PC-9 (cell line): ENCODE measurements around the gene BOLA2B. TPM values are rescaled to one million over a fixed set of nuclear protein-coding genes. Genes with fewer than 3 reads are reported as not detected.
"Not testable (repeated sequence)": the region's sequence is repeated elsewhere in the genome, so short reads cannot be mapped to it uniquely, and the experiment has no call there.

Experiments used
- BruUV-seq: library from RNA; stranded (reverse); fragments of 400-500 nt; replicated peaks from 2 replicates; lab custom pipeline; 2021; lab: Mats Ljungman, UMichigan
- CTCF ChIA-PET: fragments of 300-600 bp; sonication (Branson Sonifier 250); formaldehyde crosslinking; loops from one replicate; lab custom pipeline; 2022; ENCODE audit warnings: antibody characterized with exemption; lab: Charles Lee
- POLR2A ChIA-PET: fragments of 300-600 bp; sonication (Branson Sonifier 250); formaldehyde crosslinking; loops from one replicate; lab custom pipeline; 2022; ENCODE audit warnings: antibody characterized with exemption; ENCODE audit not compliant: unreplicated experiment; lab: Charles Lee
- DNase-seq, 2 experiments: peaks; one replicate each; pipeline versions ENCODE4 v3.0.0 to v3.0.0-alpha.2; 2015 to 2022; ENCODE audit warnings: mixed read lengths in 1 of 2
- H2AFZ ChIP-seq: fragments of 200-600 bp; sonication (generic); 2 replicates; pipeline ENCODE4 v1.8.1; 2017; ENCODE audit warnings: antibody characterized with exemption
- H3F3A ChIP-seq: fragments of 200-600 bp; sonication (generic); 2 replicates; pipeline ENCODE4 v1.8.1; 2017; ENCODE audit warnings: antibody characterized with exemption, mild to moderate bottlenecking, low read depth; ENCODE audit not compliant: insufficient read depth
- H3K27ac ChIP-seq: fragments of 200-600 bp; sonication (generic); 2 replicates; pipeline ENCODE4 v1.6.1; 2016; ENCODE audit warnings: mixed run types
- H3K27me3 ChIP-seq: fragments of 200-600 bp; sonication (generic); 2 replicates; pipeline ENCODE4 v1.6.1; 2016; ENCODE audit warnings: low read depth, mixed run types; ENCODE audit not compliant: insufficient read depth
- H3K36me3 ChIP-seq: fragments of 200-600 bp; sonication (generic); 2 replicates; pipeline ENCODE4 v1.6.1; 2016; ENCODE audit warnings: low read depth, mixed run types
- H3K4me1 ChIP-seq: fragments of 200-600 bp; sonication (generic); replicated peaks from 2 replicates; pipeline ENCODE4 v1.6.1; 2016; ENCODE audit warnings: mixed run types; ENCODE audit not compliant: insufficient read depth
- H3K4me2 ChIP-seq: fragments of 200-600 bp; sonication (generic); 2 replicates; pipeline ENCODE4 v1.6.1; 2017; ENCODE audit warnings: mixed run types
- H3K4me3 ChIP-seq: fragments of 200-600 bp; sonication (generic); 2 replicates; pipeline ENCODE4 v1.6.1; 2016; ENCODE audit warnings: mixed run types
- H3K79me2 ChIP-seq: fragments of 200-600 bp; sonication (generic); 2 replicates; pipeline ENCODE4 v1.6.1; 2017; ENCODE audit warnings: low read depth, mixed run types
- H3K9me2 ChIP-seq: fragments of 200-600 bp; sonication (generic); 2 replicates; pipeline ENCODE4 v1.8.1; 2017; ENCODE audit warnings: mild to moderate bottlenecking; ENCODE audit not compliant: insufficient read depth
- H3K9me3 ChIP-seq: fragments of 200-600 bp; sonication (generic); 2 replicates; pipeline ENCODE4 v1.8.1; 2016; ENCODE audit warnings: low read depth; ENCODE audit not compliant: insufficient read depth
- H4K20me1 ChIP-seq: fragments of 200-600 bp; sonication (generic); 2 replicates; pipeline ENCODE4 v1.8.1; 2017; ENCODE audit not compliant: insufficient read depth
- EZH2 ChIP-seq: fragments of 200-600 bp; sonication (generic); IDR thresholded peaks from 2 replicates; pipeline ENCODE4 v1.8.0; 2017; ENCODE audit warnings: antibody characterized with exemption, low read depth
- intact Hi-C: fragments of 100-400 bp; cut with micrococcal nuclease; formaldehyde crosslinking; loops from one replicate; pipeline ENCODE4 v1.10.0; 2022; ENCODE audit not compliant: unreplicated experiment
- total RNA-seq: library from RNA; stranded (reverse); gene quantifications from 2 replicates; pipeline ENCODE4 v1.2.3, GENCODE V29; 2021
- TF ChIP-seq, protein P1 (sequence below): fragments of 200-600 bp; sonication (generic); conservative IDR thresholded peaks from 2 replicates; pipeline ENCODE4 v1.6.1; 2017; ENCODE audit warnings: mixed run types, antibody characterized with exemption, mild to moderate bottlenecking, moderate library complexity

The BOLA2B gene
- total RNA-seq, 1 experiment from 2014 or later, result 258 TPM

DNA sequence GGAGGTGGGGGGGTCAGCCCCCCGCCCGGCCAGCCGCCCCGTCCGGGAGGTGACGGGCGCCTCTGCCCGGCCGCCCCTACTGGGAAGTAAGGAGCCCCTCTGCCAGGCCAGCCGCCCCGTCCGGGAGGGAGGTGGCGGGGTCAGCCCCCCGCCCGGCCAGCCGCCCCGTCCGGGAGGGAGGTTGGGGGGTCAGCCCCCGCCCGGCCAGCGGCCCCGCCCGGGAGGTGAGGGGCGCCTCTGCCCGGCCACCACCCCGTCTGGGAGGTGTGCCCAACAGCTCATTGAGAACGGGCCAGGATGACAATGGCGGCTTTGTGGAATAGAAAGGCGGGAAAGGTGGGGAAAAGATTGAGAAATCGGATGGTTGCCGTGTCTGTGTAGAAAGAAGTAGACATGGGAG is 23.3 kb downstream of the BOLA2B start:
- H3K4me3 ChIP-seq, DNase-seq, intact Hi-C loops, H2AFZ ChIP-seq, H3K9me3 ChIP-seq, POLR2A ChIA-PET, BruUV-seq, H3K4me2 ChIP-seq, H3K36me3 ChIP-seq, H3K9me2 ChIP-seq, H3K27me3 ChIP-seq, H3K79me2 ChIP-seq, H4K20me1 ChIP-seq, H3K27ac ChIP-seq, H3K4me1 ChIP-seq, CTCF ChIA-PET: not testable (repeated sequence)
- peaks cover 19% of the 10 kb centered on the region; the same call in 1 of the 2 replicates for H3F3A ChIP-seq

DNA sequence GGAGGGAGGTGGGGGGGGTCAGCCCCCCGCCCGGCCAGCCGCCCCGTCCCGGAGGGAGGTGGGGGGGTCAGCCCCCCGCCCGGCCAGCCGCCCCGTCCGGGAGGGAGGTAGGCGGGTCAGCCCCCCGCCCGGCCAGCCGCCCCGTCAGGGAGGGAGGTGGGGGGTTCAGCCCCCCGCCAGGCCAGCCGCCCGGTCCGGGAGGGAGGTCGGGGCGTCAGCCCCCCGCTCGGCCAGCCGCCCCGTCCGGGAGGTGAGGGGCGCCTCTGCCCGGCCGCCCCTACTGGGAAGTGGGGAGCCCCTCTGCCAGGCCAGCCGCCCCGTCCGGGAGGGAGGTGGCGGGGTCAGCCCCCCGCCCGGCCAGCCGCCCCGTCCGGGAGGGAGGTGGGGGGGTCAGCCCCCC is 24.1 kb downstream of the BOLA2B start:
- H3K27me3 ChIP-seq, BruUV-seq, H3K4me2 ChIP-seq, H3K79me2 ChIP-seq, H3K27ac ChIP-seq, H3K9me2 ChIP-seq, H3K9me3 ChIP-seq, H2AFZ ChIP-seq, POLR2A ChIA-PET, H3K4me1 ChIP-seq, intact Hi-C loops, DNase-seq, CTCF ChIA-PET, H3K4me3 ChIP-seq, H4K20me1 ChIP-seq, H3K36me3 ChIP-seq: not testable (repeated sequence)
- H3F3A ChIP-seq, result peaks cover 23% of the 10 kb centered on the region; the same call in 1 of the 2 replicates

DNA sequence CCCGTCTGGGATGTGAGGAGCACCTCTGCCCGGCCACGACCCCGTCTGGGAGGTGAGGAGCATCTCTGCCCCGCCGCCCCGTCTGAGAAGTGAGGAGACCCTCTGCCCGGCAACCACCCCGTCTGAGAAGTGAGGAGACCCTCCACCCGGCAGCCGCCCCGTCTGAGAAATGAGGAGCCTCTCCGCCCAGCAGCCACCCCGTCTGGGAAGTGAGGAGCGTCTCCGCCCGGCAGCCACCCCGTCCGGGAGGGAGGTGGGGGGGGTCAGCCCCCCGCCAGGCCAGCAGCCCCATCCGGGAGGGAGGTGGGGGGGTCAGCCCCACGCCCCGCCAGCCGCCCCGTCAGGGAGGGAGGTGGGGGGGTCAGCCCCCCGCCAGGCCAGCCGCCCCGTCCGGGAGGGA is 24.7 kb downstream of the BOLA2B start:
- not testable (repeated sequence) for H3K4me3 ChIP-seq

DNA sequence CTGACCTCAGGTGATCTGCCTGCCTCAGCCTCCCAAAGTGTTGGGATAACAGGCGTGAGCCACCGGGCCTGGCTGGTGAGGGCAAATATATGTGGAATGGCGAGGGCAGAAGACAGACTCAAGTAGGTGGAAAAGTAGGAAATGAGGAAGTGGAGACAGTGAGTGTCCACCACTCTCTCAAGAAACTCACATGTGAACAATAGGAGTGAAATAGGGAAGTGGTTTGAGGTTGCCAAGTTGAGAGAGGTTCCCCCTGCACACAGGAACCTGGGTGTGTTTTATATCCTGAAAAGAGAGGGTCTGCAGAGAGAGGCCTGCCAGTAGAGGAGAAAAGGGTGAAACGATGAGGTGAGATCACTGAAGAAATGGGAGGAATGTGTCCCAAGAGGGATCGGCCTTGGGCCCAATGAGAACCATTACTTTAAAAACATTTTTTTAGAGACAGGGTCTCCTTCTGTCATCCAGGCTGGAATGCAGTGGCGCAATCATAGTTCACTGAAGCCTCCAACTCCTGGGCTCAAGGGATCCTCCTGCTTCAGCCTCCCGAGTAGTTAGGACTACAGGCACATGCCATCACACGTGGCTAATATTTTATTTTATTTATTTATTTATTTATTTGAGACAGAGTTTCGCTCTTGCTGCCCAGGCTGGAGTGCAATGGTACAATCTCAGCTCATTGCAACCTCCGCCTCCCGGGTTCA is 27.1 kb downstream of the BOLA2B start:
- Histone ChIP-seq H3K4me2 (no peak overlapping the region), H2AFZ (no peak overlapping the region), H3K9me3 (no peaks in the 10 kb centered on the region), H3F3A (peaks cover 19% of the 10 kb centered on the region; the same call in 1 of the 2 replicates), H3K36me3 (no peaks in the 10 kb centered on the region), H3K27me3 (no peaks in the 10 kb centered on the region), H3K79me2 (no peaks in the 10 kb centered on the region), H4K20me1 (no peaks in the 10 kb centered on the region), H3K27ac (no peak overlapping the region), H3K9me2 (no peaks in the 10 kb centered on the region), H3K4me3 (no peak overlapping the region), H3K4me1 (no peaks in the 10 kb centered on the region)
- no TSS peak for BruUV-seq
- intact Hi-C loops, result no loop called here
- no peak for TF ChIP-seq EZH2
- TF ChIP-seq, protein P1, sequence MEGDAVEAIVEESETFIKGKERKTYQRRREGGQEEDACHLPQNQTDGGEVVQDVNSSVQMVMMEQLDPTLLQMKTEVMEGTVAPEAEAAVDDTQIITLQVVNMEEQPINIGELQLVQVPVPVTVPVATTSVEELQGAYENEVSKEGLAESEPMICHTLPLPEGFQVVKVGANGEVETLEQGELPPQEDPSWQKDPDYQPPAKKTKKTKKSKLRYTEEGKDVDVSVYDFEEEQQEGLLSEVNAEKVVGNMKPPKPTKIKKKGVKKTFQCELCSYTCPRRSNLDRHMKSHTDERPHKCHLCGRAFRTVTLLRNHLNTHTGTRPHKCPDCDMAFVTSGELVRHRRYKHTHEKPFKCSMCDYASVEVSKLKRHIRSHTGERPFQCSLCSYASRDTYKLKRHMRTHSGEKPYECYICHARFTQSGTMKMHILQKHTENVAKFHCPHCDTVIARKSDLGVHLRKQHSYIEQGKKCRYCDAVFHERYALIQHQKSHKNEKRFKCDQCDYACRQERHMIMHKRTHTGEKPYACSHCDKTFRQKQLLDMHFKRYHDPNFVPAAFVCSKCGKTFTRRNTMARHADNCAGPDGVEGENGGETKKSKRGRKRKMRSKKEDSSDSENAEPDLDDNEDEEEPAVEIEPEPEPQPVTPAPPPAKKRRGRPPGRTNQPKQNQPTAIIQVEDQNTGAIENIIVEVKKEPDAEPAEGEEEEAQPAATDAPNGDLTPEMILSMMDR, result no peak
- no peak for DNase-seq
- CTCF ChIA-PET, result no interaction called here
- POLR2A ChIA-PET, result no interaction called here

More for the DNA sequence above, 24.7 kb downstream of the BOLA2B start:
- CTCF ChIA-PET, H3K9me3 ChIP-seq, POLR2A ChIA-PET, H3K4me1 ChIP-seq, H3K79me2 ChIP-seq, H3K36me3 ChIP-seq, intact Hi-C loops, H3K4me2 ChIP-seq, BruUV-seq, H4K20me1 ChIP-seq, DNase-seq, H3K27ac ChIP-seq, H2AFZ ChIP-seq, H3K9me2 ChIP-seq, H3K27me3 ChIP-seq: not testable (repeated sequence)
- peaks cover 23% of the 10 kb centered on the region; the same call in 1 of the 2 replicates for H3F3A ChIP-seq
